ENCODE measurements around the gene LRCH1.
A peak's percentile ranks its signal among the peaks of the same experiment; 100 is the strongest.

Gene LRCH1

GRCh38 chr13:46565808-46566750 is 13.1 kb downstream of the LRCH1 start:
- no peak for DNase-seq

GRCh38 chr13:46567671-46568070 is 14.7 kb downstream of the LRCH1 start:
- DNase-seq, result no peak

- peak; percentile 77 for DNase-seq
These were observed 16.5 kb downstream of the LRCH1 start for GRCh38 chr13:46569456-46569855.

GRCh38 chr13:46570273-46570672 is 17.3 kb downstream of the LRCH1 start:
- no peak for DNase-seq

- DNase-seq, result peak; percentile 80
These were observed 18.4 kb downstream of the LRCH1 start for GRCh38 chr13:46571189-46571908.

GRCh38 chr13:46571909-46572595 is 19.1 kb downstream of the LRCH1 start:
- DNase-seq, result no peak

- DNase-seq, result no peak
These were observed 19.9 kb downstream of the LRCH1 start for GRCh38 chr13:46572752-46573431.

GRCh38 chr13:46575301-46575771 is 22.4 kb downstream of the LRCH1 start:
- DNase-seq, result no peak

- peak; percentile 50 for DNase-seq
These were observed 22.9 kb downstream of the LRCH1 start for GRCh38 chr13:46575818-46576221.

- DNase-seq, result no peak
These were observed 23.8 kb downstream of the LRCH1 start for GRCh38 chr13:46576762-46577161.

- no peak for DNase-seq
These were observed 25.0 kb downstream of the LRCH1 start for GRCh38 chr13:46577696-46578589.

GRCh38 chr13:46578590-46578975 is 25.6 kb downstream of the LRCH1 start:
- DNase-seq, result no peak

- DNase-seq, result no peak
These were observed 27.4 kb downstream of the LRCH1 start for GRCh38 chr13:46580362-46580839.

- DNase-seq, result no peak
These were observed 29.2 kb downstream of the LRCH1 start for GRCh38 chr13:46582190-46582589.

GRCh38 chr13:46586751-46587514 is 34.0 kb downstream of the LRCH1 start:
- no peak for DNase-seq

- no peak for DNase-seq
These were observed 34.9 kb downstream of the LRCH1 start for GRCh38 chr13:46587807-46588418.

- DNase-seq, result no peak
These were observed 39.4 kb downstream of the LRCH1 start for GRCh38 chr13:46592385-46592784.

- no peak for DNase-seq
These were observed 40.4 kb downstream of the LRCH1 start for GRCh38 chr13:46593398-46593797.

GRCh38 chr13:46594374-46595078 is 41.6 kb downstream of the LRCH1 start:
- DNase-seq, result no peak

Measured in NCI-H446 treated with DMSO at 0.1 percent for 48 hours (cell line).